ENCODE measurements around the gene GRIN3B.
"Not testable (repeated sequence)": the region's sequence is repeated elsewhere in the genome, so short reads cannot be mapped to it uniquely, and the experiment has no call there.

The GRIN3B gene, protein sequence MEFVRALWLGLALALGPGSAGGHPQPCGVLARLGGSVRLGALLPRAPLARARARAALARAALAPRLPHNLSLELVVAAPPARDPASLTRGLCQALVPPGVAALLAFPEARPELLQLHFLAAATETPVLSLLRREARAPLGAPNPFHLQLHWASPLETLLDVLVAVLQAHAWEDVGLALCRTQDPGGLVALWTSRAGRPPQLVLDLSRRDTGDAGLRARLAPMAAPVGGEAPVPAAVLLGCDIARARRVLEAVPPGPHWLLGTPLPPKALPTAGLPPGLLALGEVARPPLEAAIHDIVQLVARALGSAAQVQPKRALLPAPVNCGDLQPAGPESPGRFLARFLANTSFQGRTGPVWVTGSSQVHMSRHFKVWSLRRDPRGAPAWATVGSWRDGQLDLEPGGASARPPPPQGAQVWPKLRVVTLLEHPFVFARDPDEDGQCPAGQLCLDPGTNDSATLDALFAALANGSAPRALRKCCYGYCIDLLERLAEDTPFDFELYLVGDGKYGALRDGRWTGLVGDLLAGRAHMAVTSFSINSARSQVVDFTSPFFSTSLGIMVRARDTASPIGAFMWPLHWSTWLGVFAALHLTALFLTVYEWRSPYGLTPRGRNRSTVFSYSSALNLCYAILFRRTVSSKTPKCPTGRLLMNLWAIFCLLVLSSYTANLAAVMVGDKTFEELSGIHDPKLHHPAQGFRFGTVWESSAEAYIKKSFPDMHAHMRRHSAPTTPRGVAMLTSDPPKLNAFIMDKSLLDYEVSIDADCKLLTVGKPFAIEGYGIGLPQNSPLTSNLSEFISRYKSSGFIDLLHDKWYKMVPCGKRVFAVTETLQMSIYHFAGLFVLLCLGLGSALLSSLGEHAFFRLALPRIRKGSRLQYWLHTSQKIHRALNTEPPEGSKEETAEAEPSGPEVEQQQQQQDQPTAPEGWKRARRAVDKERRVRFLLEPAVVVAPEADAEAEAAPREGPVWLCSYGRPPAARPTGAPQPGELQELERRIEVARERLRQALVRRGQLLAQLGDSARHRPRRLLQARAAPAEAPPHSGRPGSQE

GRCh38 chr19:1000095-1000494 is at the start of gene GRIN3B:
TSS of gene GRIN3B (plus strand) at chr19:1000419. CDS start at chr19:1000438, 19 bp downstream.
- peak; percentile 83 for DNase-seq

- DNase-seq: no peak
These were observed 48.1 kb upstream of the GRIN3B start for GRCh38 chr19:952049-952679.

GRCh38 chr19:952680-953444 is 47.4 kb upstream of the GRIN3B start:
- no peak for DNase-seq

- no peak for DNase-seq
These were observed 46.6 kb upstream of the GRIN3B start for GRCh38 chr19:953445-954271.

GRCh38 chr19:954272-954671 is 45.9 kb upstream of the GRIN3B start:
- no peak for DNase-seq

DNA sequence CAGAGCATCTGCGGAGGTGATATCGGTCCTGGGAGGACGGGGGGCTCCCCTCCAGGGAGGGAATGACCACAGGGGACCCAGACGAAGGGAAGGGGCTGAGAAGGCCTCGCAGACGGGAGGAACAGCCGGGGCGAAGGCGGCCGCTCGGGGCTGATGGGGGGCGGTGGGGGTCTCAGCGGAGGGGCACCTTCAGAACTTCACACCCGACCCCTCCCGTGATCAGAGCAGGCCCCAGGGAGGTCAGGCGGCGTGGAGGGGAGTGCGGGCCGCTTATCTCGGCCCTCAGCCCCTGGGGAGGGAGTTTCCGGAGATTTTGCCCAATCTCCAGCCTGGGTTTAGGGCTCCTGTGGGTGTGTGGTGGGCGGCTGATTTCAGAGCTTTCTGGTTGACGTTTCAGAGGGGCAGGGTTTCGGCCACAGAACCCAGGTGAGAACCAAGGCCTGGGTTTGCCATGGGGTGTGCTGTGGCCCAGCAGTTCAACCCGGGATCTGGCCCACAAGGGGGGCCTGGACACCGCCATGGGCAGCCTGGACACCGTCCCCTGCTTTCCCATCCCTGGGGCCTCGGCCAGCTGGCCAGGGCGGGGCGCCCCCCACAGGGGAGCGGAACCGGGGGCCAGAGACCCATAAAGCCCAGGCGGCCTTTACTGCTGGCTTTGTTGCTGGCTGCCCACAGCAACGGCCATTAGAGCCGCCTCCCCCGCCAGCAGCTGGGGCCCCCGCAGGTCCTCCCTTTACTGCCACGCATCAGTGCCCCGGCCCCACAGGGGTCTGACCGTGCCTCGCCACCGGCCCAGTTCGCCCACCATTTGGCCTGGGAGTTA is 45.3 kb upstream of the GRIN3B start:
- DNase-seq: no peak

GRCh38 chr19:955803-956765 is 44.1 kb upstream of the GRIN3B start:
- DNase-seq: no peak

GRCh38 chr19:956766-957440 is 43.3 kb upstream of the GRIN3B start:
- no peak for DNase-seq

DNA sequence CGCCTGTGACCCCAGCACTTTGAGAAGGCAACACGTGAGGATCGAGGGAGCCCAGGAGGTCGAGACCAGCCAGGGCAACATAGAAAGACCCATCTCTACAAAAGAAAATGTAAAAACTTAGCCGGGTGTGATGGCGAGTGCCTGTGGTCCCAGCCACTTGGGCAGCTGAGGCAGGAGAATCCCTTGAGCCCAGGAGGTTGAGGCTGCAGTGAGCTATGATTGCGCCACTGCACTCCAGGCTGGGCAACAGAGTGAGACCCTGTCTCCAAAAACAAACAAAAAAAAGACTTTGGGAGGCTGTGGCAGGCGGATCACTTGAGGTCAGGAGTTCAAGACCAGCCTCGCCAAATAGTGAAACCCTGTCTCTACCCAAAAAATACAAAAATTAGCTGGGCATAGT is 42.6 kb upstream of the GRIN3B start:
- not testable (repeated sequence) for DNase-seq

GRCh38 chr19:958967-959855 is 41.0 kb upstream of the GRIN3B start:
- DNase-seq: peak; percentile 78

DNA sequence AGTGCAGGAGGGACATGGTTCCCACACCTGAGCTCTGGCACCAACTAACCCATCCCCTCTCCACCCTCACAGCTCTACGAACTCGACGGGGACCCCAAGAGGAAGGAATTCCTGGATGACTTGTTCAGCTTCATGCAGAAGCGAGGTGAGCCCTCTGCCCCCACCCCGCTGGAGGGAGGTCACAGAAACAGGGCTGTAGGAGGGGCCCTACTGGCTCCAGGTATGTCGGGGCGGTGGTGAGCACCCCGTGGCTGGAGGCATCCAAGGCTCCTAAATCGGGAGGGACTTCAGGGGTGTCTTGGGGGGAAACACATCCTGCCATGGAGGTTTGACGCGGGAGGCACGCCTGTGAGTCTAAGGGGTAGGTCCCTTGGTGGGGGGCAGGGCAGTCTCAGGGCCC is 40.2 kb upstream of the GRIN3B start:
- DNase-seq: no peak

DNA sequence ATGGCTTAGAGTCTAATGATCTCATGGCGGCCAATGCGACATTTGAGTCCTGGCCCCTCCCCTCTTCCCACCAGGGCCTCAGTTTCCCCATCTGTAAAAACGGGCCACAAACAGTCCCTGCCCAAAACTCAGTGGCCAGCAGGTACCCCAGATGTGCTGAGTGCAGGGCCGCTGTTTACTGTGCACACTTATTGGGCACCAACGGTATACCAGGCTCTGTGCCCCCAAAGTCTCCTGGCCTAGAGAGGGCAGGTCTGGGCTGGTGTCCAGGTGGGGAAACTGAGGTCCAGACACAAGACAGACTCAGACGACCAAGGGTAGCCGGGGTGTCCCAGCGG is 39.6 kb upstream of the GRIN3B start:
- no peak for DNase-seq

GRCh38 chr19:961866-962620 is 38.2 kb upstream of the GRIN3B start:
- no peak for DNase-seq

- DNase-seq: no peak
These were observed 37.4 kb upstream of the GRIN3B start for GRCh38 chr19:962683-963400.

GRCh38 chr19:963486-963951 is 36.7 kb upstream of the GRIN3B start:
- no peak for DNase-seq

DNA sequence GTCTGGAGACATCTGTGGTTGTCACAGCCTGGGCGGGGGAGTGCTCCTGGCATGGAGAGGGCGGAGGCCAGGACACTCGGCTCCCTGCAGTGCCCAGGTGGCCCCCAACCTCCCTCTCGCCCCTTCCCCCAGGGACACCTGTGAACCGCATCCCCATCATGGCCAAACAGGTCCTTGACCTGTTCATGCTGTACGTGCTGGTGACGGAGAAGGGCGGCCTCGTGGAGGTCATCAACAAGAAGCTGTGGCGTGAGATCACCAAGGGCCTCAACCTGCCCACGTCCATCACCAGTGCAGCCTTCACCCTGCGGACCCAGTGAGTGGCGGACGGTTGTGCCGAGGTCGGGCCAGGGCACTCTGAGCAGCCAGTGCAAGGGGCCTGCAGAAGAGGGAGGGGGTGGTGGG is 36.1 kb upstream of the GRIN3B start:
- DNase-seq: no peak
